ENCODE data around the gene ERC2.

Gene ERC2

GRCh38 chr3:56257826-56258225, 210.4 kb downstream of the ERC2 start:
- H3K27ac ChIP-seq (ENCODE audit: low read depth, low read length): no peak overlapping the region
- no peak overlapping the region for H3K9ac ChIP-seq (ENCODE audit: low read length)
- no peaks in the 10 kb centered on the region for H3K9me2 ChIP-seq (replicated peaks; ENCODE audit: insufficient read depth, low read length)
- no peaks in the 10 kb centered on the region for H3K27me3 ChIP-seq (ENCODE audit: low read length)
- H3F3A ChIP-seq (ENCODE audit: insufficient read depth): no peaks in the 10 kb centered on the region
- no peak overlapping the region for H2AFZ ChIP-seq (ENCODE audit: low read depth, low read length, severe bottlenecking)
- no peaks in the 10 kb centered on the region for H3K9me3 ChIP-seq (ENCODE audit: insufficient read depth, low read length)
- no peaks in the 10 kb centered on the region for H3K79me2 ChIP-seq (ENCODE audit: insufficient read depth, low read length)
- H4K20me1 ChIP-seq (ENCODE audit: low read depth, low read length): no peaks in the 10 kb centered on the region
- H3K4me2 ChIP-seq (ENCODE audit: low read depth, low read length, poor library complexity, severe bottlenecking): no peak overlapping the region
- TF ChIP-seq CTCF (IDR thresholded peaks at IDR 0.05; ENCODE audit: insufficient read depth, low read length, poor library complexity, severe bottlenecking) (no peak), EZH2phosphoT487 (conservative IDR thresholded peaks at IDR 0.05; ENCODE audit: low read length) (no peak)
- no peak overlapping the region for H3K4me3 ChIP-seq (ENCODE audit: insufficient read depth, low read length, poor library complexity, severe bottlenecking)
- H3K36me3 ChIP-seq (ENCODE audit: low read length): no peaks in the 10 kb centered on the region

- Histone ChIP-seq H3K9me2 (replicated peaks; ENCODE audit: insufficient read depth, low read length) (no peaks in the 10 kb centered on the region), H3K4me3 (ENCODE audit: insufficient read depth, low read length, poor library complexity, severe bottlenecking) (no peak overlapping the region), H3K79me2 (ENCODE audit: insufficient read depth, low read length) (no peaks in the 10 kb centered on the region), H3F3A (ENCODE audit: insufficient read depth) (no peaks in the 10 kb centered on the region), H4K20me1 (ENCODE audit: low read depth, low read length) (no peaks in the 10 kb centered on the region), H3K4me2 (ENCODE audit: low read depth, low read length, poor library complexity, severe bottlenecking) (no peak overlapping the region), H3K27me3 (ENCODE audit: low read length) (no peaks in the 10 kb centered on the region), H3K9ac (ENCODE audit: low read length) (no peak overlapping the region), H2AFZ (ENCODE audit: low read depth, low read length, severe bottlenecking) (no peak overlapping the region), H3K9me3 (ENCODE audit: insufficient read depth, low read length) (no peaks in the 10 kb centered on the region), H3K36me3 (ENCODE audit: low read length) (no peaks in the 10 kb centered on the region), H3K27ac (ENCODE audit: low read depth, low read length) (no peak overlapping the region)
- TF ChIP-seq EZH2phosphoT487 (conservative IDR thresholded peaks at IDR 0.05; ENCODE audit: low read length): no peak
- TF ChIP-seq CTCF (IDR thresholded peaks at IDR 0.05; ENCODE audit: insufficient read depth, low read length, poor library complexity, severe bottlenecking): no peak
These were observed 213.4 kb downstream of the ERC2 start for GRCh38 chr3:56254835-56255234.

DNA sequence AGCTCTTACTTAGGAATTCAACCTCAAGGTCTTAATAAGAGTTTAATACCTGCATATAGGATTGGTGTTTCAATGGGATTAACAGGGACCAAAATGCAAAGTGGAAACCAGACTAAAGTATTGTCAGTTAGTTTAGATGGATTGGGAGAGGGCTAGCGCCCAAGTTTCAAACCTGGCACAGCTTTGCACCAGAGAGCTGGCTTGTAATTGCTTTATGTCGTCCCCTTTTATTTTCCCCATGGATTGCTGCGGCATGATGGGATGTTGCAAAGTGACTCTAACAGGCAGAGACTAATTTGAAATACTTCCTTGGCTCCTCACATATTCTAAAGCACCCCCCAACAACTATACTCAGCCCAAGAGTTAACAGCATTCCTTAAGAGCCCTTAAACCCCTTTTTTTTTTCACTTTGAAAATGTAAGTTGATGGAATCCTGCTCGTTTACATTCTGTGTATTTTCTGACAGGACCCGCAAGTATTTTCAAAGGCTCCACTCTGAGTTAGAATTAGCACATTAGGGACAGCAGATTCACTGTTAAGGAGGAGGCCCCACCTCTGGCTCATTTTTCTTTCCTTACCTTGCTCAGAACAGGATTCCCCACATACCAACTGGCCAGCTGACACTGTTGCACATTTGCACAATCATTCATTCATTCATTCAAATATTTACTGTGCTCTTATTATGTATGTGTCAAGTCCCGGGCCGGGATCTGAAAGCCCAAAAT, 214.2 kb downstream of the ERC2 start:
- H3K9ac ChIP-seq (ENCODE audit: low read length): no peak overlapping the region
- no peaks in the 10 kb centered on the region for H4K20me1 ChIP-seq (ENCODE audit: low read depth, low read length)
- no peaks in the 10 kb centered on the region for H3K79me2 ChIP-seq (ENCODE audit: insufficient read depth, low read length)
- H3K27ac ChIP-seq (ENCODE audit: low read depth, low read length): no peak overlapping the region
- H3F3A ChIP-seq (ENCODE audit: insufficient read depth): no peaks in the 10 kb centered on the region
- H3K4me2 ChIP-seq (ENCODE audit: low read depth, low read length, poor library complexity, severe bottlenecking): no peak overlapping the region
- no peaks in the 10 kb centered on the region for H3K9me2 ChIP-seq (replicated peaks; ENCODE audit: insufficient read depth, low read length)
- no peaks in the 10 kb centered on the region for H3K36me3 ChIP-seq (ENCODE audit: low read length)
- H3K9me3 ChIP-seq (ENCODE audit: insufficient read depth, low read length): no peaks in the 10 kb centered on the region
- no peak for TF ChIP-seq CTCF (IDR thresholded peaks at IDR 0.05; ENCODE audit: insufficient read depth, low read length, poor library complexity, severe bottlenecking)
- TF ChIP-seq EZH2phosphoT487 (conservative IDR thresholded peaks at IDR 0.05; ENCODE audit: low read length): no peak
- no peak overlapping the region for H2AFZ ChIP-seq (ENCODE audit: low read depth, low read length, severe bottlenecking)
- H3K4me3 ChIP-seq (ENCODE audit: insufficient read depth, low read length, poor library complexity, severe bottlenecking): no peak overlapping the region
- H3K27me3 ChIP-seq (ENCODE audit: low read length): no peaks in the 10 kb centered on the region

Data from SU-DHL-6 (cell line).